DMS79 (cell line): ENCODE measurements around the gene COL6A3.

ENCODE experiments used
- DNase-seq: peaks from one replicate; lab custom pipeline; 2025; lab: John Stamatoyannopoulos, UW

The COL6A3 gene

DNA sequence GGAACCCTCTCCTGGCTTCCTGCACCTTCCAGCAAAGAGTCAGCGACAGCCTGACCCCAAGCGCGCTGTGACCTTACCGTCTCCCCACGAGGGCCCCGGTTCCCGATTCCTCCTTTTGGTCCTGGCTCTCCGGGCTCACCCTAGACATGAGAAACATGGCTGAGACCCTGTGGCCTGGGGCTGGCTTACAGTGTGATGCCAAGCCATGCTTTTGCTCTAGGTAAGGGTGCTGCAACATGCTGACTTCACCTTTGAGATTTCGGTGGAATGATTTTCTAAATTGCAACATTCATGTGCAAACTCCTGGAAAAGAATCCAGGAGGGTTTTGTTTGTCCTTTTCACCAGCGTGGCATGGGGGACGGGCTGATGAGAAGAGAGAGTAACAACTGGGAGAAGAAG lies 63.9 kb downstream of the COL6A3 start:
- no peak for DNase-seq

DNA sequence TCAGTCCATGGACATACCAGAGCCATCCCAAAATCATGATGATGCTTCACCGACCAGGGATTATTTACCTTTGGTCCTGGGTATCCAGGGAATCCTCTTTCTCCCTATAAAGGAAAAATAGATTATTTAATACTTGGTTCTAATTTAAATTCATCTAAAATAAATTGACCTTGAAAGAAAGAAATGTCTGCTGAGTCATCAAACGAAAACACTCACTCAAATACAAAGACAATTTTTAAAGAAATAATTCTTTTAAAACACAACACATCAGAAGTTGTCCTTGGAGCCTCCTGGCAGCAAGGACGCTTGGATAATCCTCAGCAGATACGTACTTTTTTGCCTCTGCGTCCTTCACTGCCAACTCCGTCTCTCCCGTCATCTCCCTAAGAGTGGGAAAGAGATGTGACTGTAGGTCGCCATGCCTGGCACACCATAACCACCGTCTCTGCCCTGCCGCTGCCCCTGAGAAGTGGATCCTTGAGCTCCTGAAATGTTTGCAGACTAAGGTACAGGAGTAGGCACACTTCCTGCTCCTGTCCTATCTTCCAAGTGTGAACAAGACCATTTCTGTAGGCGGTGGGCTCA lies 65.6 kb downstream of the COL6A3 start:
- no peak for DNase-seq

DNA sequence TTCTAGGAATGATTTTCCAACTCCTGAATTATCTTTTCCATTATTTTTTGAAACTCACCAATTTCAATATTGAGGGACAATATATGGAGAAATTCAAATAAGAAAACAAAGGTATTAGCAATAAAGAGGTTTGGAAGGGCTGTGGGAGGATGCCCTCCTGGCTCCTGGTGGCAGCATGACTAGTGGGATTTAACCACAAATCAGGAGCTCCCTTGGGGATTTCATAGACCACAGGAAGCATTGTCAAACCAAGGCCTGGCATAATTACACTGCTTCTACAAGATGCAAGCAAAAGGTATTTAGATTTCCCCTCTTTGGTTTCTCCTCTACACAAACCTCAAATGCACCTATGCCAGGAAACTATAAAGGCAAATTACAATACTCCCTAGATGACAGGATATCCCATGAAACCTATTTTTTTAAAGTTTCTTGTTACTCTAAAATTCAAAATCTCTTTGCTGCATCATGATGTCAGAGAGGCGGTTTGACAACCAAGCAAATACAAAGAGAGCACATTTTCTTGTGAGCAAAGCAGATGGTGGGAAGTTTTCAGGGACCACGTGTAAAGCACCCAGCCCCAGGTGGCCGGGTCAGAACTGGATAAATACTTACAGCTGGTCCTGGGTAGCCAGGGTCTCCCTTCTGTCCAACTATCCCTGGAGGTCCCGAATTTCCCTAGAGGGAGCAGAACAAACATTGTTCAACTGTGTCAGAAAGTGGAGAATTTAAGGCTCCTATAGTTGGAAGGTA lies 67.9 kb downstream of the COL6A3 start:
- no peak for DNase-seq

DNA sequence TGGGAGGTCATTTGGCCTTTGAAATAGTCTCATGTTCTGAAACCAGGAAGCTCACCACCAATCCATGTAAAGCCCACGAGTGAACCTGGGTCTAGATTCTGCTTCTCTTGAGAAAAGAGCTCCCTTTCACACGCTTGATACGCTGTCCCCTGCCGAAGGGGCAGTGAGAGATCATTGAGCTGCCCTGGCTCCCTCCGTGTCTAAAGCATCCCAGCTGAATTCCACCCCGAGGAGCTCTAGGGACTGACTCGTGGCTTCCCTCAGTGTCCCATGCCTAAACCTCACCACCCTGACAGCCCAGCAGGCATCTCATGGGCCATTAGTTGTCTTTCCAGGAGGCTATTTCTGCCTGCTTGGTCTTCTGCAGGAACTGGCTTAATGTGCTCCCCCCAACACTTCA lies 68.6 kb downstream of the COL6A3 start:
- no peak for DNase-seq

DNA sequence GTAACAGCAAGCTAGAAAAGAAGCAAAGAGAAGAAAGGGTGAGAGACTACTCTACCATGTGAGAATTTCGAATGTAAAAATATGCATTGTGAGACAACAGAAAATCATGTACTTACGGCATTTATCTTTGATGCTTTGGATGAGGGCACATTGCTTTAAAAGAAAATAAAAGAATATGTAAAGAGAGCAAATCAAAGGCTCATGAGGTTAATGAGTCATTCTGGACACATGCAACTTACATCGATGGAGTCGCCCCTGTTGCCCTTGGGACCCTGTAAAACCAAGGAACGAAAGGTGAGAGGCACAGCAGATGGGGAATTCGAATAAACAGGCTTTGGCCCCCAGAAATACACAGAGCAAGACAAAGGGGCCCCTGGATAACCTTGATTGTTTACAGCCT lies 69.0 kb downstream of the COL6A3 start:
- no peak for DNase-seq

DNA sequence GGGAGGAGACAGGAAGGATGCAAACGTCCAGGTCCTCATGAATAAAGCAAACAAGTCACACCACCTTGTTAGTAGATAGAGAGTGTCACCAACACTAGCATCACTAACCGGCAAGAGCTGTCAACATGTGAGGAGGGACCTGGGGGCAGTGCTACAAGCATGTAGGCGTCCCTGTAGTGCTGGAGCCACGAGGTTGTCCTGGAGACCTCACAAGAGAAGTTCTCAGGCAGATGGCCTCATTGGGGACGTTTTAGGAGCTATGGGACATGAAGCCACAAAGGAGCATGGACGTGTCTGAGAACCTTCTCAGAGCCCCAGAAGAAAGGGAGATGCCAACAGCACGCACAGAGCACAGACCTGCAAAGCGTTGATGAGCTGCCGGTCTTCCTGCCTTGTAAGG lies 70.0 kb downstream of the COL6A3 start:
- DNase-seq: no peak

DNA sequence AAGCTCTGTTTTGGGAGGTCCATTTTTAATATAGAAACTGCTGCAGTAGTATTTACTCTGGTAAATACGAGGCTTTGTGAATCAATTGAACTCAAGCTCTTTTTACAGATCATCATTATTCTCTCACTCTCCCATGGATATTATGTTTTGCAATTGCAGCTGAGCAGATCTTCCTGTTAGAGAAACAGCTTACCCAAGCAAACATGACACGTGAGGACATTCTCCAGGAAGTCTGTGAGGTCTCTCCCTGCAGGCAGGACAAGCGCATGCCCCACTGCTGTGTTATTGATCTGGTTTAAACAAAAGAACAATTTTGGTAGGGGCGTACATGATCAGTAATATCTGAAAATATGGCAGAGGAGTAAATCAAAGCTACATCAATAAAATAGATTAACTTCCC lies 72.1 kb downstream of the COL6A3 start:
- DNase-seq: no peak

DNA sequence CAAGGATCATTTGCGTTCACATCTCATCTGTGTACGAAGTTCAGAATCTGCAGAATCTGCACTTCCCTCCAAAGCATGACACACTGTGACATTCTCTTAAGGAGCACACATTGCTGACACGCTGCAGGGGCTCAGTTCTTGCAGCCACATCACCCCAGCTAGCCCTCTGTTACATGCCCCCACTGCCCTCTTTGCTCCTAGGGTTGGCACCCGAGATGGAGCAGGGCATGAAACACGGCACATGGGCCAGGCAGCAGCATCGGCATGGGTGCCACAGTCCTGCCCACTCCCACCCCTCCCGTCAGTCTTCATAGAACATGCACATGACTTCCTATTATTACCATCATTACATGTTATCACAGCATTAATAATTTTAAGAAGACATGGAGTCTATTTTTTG lies 76.4 kb downstream of the COL6A3 start:
- DNase-seq: no peak

DNA sequence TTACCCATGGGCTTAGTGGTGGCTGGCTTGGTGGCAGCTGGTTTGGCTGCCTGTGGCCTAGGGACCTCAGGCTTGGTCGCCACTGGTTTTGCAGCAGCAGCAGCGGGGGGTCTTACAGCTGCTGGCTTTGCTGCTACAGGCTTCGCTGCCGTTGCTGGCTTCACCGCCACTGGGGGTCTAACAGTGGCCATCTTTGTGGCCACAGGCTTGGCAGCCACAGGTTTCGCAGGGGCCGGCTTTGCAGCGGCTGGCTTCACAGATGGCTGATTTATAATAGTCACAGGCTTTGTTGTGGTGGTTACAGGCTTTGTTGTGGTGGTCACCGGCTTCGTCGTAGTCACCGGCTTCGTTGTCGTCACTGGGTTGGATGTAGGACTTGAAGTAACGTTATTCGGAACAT lies 77.8 kb downstream of the COL6A3 start:
- no peak for DNase-seq

DNA sequence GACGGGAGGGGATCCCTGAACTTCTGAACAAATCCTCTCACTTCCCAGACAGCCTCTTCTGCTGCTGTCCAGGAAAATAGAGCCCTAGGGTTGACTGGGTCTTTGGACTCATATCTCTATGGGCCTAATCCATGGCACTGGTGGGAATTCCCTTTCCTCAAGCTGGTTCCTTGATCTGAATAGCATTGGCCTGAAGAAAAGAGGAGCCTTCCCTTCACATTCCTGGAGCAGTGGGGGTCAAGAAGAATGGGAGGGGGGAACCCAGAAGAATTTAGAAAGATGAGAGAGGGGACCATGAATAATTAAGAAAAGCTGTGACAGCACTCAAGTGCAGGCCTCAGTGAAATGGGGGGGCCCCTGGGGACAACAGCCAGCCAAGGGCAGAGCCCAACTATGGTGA lies 80.2 kb downstream of the COL6A3 start:
- no peak for DNase-seq

DNA sequence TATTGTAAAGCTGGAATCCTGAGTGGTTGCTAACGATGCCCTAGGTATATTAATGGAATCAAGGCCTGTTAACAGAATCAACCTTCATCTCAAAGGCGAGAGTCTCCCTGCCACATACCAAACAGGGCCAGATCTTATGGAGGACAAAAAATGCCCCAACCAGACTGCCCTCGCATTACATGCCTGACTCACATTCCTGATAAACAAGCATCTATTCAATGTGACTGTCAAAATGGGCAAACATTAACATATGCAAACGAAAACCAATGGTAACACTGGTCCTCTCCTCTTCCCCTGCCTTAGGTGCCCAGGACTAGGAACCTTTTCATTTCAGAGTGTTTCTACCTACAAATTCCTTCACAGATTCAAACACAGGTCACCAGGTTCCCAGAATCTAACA lies 83.4 kb downstream of the COL6A3 start:
- no peak for DNase-seq

DNA sequence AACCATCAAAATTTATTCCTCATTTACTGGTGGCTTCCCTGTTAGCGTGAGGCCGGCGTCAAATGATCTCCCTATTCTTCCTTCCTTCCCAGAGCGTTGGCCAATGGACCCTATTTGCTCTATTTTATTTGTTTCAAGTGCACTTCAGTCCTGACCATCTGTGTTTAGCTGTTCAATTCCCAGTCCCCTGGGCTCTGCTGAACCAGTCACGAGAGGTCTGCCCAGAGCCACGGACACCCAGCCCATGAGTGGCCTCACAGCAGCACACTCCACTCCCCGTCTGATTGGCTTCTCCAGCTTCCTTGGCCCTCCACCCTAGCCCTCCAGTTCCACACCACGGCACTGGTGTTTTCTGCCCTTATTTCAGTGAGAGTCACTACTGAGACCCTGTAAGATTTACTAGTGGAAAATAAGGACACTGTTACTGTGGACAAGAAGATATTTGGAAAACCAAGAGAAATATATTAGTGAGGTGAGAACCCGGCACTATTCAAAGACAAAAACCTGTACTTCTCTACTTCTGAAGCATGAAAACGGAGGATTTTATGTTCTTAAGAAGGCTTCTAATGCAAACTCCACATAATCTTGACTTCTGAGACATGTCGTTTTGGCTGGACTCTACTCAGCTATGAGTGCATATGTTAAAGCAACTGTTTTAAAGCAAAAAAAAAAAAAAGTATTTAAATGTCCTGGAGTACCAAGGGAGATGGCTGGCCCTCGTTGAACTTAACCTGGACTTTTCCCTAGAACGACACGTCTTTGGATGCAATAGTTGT lies 86.6 kb downstream of the COL6A3 start:
- no peak for DNase-seq

DNA sequence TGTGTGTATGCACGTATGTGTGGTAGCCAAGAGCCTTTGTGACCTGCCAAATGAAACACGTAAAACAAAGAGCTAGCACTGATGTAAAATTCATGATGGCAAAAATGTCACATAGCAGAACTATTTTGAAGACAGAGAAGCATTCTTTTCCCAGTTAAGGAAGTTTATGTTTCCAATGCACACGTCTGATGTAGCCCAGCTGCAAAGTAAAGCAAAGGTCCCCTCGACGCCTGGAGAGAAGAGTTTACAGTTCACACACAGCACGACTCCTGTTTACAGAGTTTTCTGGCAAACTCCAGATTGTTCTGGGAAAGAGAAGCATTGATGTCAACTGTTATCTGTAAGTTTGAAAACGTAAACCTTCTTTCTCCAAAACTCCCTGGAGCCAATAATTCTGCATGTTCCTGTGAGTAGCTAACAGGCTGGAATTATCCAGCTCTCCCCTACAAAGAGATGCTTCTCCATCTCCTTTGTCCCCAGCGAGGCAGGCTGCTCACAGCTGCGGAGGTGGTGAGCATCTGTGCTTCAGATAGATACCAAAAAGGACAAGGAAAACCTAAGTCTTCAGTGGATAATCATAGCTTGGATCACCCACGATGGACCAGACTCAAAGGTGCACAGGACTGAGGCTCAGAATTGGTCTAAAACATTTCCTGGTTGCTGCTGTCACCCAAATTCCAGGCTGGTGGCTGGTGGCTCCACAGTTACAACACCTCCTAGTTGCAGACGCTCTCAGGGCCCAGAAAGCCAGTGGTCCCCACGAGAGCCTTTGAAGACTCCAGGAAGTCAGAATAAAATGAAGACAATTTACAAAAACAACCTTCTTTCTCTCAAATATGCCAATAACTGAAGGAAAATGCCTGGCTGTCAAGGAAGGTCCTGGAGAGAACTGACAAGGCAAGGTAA lies 87.4 kb downstream of the COL6A3 start:
- no peak for DNase-seq

DNA sequence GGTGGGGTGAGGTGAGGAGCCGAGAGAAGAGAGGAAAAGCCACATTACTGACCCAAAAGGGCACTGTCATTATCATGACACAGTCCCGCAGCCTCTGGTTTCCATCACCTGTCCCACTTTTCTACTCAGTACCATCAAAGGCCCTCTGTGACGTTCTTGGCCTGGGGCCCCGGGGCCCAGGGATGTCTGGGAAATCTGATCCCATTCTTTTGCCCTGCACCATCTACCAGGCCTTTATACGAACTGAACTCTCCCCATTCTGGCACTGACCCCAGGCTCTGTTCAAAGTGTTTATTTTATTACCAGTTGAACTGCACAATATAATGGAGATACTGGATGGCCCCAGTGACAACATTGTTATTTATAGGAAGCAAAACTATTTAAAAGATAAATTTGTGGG lies 89.1 kb downstream of the COL6A3 start:
- no peak for DNase-seq

DNA sequence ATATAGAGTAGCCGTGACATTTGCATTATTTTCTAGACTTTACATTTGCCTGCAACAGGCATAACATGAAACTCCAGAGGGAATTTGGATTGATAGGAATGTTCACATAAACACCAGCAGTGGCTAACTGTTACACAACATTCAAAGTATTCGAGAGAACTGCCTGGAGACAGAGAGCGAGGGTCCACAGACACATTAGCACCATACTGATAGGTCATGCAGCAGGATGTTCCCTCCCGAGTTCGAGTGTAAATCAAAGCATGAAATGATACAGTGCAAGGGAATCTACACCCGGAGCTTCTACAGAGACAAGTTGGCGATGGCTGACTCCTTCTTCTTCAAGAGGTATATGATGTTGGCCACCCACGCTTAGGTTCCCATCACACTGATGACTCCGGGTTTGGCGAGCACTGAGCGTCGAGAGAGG lies 89.5 kb downstream of the COL6A3 start:
- DNase-seq: no peak

DNA sequence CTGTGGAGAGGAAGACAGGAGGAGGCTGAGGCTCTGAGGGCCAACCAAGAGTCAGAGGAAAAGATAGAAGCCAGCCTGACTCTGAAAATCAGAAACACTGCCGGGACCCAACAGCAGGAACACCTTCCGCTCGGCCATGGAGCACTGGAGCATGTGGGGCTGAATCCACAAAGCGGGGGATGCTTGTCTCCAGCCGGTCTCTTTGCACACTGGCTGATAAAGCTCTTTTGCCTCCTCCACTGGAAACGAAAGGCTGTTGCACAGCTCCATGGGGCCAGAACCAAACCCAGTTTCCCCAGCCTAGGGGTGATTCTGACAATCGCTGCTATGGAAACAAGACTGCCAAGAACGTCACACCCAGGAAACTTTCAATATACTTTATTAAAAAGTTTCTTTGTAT lies 90.3 kb downstream of the COL6A3 start:
- DNase-seq: no peak

DNA sequence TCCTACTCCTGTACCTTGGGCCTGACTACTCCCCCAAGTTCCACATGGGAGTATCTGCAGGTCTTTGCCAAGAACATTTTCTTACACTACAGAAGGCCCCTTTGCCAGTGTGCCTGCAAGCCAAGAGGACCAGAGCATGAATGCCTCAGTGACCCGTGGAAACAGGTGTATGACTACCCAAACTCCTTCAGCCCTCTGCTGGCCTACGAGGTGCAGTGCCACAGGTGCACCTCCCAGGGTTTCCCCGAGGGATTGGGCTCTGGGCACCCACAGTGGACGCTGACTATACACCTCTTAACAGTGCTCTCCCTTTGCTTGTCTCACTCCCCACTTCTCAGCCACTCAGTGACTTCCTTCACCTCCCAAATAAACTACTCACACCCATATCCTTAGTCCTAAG lies 91.4 kb downstream of the COL6A3 start:
- DNase-seq: no peak

DNA sequence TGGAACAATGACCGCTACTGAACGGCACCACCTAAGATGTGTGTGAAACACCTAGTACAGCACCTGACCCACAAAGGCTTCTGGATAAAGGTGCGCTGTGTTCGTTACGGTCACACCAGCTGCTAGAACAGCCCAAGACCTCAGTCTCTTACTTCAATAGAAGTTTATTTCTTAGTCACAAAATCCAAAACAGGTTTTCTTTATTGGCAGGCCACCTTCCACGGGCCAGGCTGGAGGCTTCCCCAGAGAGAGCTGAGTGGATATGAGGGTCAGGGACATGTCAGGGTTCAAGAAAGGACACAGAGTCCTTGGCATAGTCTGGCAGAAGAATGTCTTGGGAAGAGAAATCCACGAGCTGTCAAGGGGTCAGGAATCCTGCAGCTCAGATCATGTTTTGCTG lies 92.2 kb downstream of the COL6A3 start:
- DNase-seq: no peak

DNA sequence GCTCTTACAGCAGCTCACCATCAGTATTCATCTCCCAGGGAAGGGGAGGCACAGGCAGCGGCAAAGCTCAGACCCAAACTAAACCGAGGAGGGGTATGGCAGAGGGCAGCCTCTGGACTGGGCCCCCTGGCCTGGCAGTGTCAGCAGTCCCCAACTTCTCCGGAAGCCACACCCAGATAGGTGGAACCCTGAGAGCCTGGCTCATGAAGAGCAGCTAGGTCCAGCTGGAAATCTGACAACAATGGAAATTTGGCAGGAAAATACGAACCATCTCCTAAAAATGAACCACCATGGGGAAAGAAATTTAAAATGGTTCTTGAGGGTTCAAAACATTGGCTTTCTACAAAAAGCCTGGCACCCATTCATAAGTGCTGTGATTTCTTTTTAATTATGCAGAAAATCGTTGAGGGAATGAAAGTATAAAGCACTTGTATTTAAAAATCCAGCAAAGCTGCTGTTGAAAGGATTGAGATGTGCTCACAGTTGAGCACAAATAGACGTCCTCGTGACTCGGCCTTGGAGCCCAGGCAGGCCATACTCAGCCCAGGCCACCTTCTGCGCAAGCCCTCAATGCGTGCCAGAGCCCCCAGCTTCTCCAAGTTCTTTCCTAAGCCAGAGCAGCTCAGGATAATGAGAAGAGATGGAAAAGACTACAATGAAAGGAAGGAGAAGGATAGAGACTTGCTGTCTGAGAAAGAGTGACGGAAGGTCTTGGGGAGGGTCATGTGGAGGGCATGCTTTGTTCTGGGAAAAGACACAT lies 93.0 kb downstream of the COL6A3 start:
- DNase-seq: no peak

DNA sequence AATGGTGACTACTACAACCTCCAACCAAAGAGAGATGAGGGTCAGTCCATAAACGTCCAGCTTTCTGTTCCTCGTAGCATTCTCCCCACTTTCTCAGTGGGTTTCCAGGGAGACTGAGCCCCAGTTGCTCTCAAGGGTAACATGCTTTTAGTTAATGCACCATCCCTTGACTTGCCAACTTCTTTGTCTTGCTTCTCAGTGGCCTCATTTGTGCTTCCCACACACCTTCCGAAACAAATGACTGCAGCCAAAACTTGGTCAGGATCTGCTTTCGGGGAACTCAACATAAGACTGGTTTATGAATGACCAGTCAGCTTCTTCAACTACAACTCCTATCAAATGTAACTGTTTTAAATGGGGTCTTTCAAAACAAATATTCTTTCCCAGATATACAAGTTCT lies 94.1 kb downstream of the COL6A3 start:
- no peak for DNase-seq

DNA sequence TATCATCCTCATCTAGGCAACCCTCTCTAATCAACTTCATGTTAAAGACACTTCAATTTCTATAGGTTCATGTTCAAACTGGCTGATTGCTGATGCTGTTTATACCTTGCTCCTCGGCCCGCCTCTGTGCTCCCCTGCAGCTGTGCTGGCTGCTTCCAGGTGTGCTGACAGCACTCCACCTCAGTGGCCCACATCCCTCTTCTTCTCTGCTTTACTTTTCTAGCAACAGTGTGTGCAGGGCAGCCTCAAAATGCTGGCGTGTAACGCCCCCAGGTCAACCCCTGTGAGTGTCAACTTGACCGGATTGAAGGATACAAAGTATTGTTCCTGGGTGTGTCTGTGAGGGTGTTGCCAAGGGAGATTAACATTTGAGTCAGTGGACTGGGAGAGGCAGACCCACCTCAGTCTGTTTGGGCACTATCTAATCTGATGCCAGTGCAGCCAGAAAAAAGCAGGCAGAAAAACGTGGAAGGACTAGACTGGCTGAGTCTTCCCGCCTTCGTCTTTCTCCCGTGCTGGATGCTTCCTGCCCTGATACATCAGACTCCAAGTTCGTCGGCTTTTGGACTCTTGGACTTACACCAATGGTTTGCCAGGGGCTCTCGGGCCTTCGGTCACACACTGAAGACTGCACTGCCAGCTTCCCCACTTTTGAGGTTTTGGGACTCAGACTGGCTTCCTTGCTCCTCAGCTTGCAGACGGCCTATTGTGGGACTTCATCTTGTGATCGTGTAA lies 94.7 kb downstream of the COL6A3 start:
- DNase-seq: no peak
